HT-29 (cell line): Measurements from ENCODE around the gene KLHL29. TPM values are rescaled to one million over a fixed set of nuclear protein-coding genes. Genes with fewer than 3 reads are reported as not detected.
"Not testable (repeated sequence)": the region's sequence is repeated elsewhere in the genome, so short reads cannot be mapped to it uniquely, and the experiment has no call there.

Experiments
- DNase-seq: peaks from one replicate; pipeline ENCODE4 v3.0.0-alpha.2; 2015; ENCODE audit warnings: low spot score
- total RNA-seq: library from RNA; depleted of rRNA; stranded (reverse); fragments of >200 nt; shearing (Covaris generic); gene quantifications from 2 replicates; pipeline ENCODE4 v1.2.3, GENCODE V29; 2014

KLHL29 gene
- total RNA-seq, 1 experiment from 2014 or later, result 0.18 TPM

DNA sequence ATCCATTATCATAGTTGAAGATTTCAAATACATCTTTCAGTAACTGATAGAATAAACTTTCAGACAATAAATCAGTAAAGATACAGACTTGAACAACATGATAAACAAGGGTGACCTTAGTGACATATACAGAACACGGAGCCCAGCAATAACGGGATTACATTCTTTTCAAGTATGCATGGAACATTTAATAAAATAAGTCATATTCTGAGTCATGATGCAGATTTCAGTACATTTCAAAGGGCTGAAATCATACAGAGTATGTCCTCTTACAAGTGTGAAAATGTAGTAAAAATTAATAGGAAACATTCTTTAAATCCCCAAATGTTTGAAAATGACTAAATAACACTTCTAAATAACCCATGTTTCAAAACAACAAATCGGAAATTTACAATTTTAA, 17.2 kb upstream of the KLHL29 start:
- no peak for DNase-seq

DNA sequence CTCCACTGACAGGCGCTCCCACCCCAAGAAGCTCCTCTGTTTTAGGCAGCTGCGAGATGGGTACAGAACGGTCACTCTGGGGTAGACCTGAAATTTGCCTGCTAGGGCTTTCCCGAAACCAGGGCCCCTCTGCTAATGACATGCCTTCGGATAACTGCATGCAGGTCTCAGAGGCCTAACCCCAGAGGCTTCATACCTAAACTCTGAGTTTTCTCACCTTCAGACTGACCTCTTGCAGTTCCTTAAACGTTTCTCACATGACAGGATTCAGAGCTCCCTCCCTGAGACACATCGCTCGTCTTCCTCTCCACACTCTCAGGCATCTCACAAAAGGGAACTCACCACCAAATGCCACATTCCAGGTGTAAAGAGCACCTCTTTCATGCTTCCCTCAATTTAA, 11.3 kb upstream of the KLHL29 start:
- no peak for DNase-seq

DNA sequence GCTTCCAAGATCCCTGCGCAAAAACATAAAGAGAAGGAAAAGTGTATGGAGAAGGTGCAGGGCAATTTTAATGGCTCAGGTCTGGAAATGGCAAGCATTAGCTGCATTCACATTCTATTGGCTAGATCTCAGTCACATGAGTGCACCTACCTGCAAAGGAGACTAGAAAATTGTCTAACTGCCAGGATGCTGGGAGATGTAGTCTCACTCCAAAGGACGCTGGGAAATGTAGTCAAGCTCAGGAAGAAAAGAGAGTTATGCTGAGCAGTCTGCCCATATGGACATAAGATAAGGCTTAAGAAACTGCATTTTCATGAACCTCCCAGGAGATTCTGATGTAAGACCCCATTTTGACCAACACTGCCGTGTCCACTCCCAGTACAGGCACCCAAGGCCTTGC, 9.5 kb upstream of the KLHL29 start:
- peak; percentile 39 for DNase-seq

DNA sequence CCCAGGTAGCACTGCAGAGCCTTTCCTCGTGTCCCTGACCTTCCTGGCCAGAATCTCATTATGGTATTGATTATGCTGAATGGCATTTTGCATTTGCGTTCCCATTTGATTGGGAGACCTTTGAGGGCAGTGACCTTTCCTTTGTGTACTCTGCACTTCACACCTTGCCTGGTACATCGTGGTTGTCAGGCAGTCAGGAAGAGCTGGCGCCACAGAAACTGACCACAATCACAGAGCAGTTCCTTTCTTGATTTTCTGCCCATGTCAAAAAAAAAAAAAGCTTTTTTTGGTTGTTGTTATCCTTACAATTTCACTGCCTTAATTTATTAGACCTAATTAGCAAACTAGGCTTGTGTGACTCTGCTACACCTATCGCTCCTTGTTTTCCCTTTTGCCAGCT, 8.9 kb upstream of the KLHL29 start:
- DNase-seq, result no peak

DNA sequence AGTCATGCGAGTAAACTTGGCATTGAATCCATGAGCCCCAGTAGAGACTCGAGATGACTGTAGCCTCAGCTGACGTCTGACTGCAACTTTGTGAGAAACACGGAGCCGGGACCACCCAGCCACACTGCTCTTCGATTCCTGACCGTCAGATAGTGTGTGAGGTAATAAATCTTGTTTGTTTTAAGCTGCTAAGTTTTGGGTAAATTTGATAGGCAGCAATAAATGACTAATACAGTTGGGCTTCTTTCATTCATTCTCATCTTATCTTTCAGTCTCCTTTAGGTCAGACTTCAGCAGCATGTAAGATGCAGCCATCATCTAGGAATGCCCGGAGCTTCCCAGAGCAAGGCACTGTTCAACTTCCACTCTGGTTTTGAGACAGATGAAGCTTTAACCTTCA, 8.0 kb upstream of the KLHL29 start:
- no peak for DNase-seq

DNA sequence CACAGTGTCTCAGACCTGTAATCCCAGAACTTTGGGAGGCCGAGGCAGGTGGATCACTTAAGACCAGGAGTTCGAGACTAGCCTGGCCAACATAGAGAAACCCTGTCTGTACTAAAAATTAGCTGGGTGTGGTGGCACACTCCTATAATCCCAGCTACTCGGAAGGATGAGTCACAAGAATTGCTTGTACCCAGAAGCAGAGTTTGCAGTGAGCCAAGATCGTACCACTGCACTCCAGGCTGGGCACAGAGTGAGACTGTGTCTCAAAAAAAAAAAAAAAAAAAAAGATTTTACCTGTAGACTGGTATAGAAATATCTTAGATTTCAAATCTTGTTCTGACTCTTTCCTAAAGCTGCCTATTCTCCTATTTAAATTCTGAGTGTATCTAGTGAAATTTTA, 7.2 kb upstream of the KLHL29 start:
- no peak for DNase-seq

DNA sequence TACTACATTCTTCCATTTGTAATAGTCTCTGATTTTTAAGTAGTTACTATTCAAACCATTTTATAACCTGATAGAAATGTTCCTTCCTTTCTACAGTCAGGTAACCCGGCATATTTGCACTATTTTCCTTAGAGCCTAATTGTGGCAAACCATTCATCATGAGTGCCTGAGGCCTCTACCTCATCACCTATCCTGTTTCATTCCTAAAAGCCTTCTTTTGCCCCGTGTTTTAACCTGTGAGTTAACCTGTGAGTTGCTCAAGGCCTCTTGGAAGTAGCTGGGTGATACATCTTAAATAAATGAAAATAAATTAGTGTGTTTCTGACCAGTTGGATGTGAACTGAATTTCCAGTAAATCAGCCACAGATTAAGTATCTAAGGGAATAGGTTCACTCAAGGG, 6.5 kb upstream of the KLHL29 start:
- DNase-seq, result no peak

DNA sequence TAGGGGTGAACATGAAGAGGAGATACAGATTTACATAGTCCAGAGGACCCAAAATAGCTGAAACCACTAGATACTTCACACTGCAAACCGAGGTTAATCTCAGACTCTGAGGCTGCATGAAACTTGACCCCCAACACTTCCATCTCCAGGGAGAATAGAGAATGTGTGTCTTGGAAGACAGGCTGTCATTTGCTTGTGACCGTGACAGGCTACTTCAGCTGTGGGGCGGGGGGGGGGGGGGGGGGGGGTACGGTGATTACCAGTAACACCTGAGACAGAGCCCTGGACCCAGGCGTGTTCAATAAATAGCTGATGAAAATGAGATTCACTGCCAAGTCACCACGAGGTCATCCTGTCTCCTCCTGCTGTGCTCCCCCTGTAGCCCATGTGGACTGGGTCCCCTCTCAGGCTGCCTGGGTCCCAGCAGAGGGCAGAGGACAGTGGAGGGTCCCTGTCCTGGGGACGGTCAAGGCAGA, 5.7 kb upstream of the KLHL29 start:
- DNase-seq, result no peak

DNA sequence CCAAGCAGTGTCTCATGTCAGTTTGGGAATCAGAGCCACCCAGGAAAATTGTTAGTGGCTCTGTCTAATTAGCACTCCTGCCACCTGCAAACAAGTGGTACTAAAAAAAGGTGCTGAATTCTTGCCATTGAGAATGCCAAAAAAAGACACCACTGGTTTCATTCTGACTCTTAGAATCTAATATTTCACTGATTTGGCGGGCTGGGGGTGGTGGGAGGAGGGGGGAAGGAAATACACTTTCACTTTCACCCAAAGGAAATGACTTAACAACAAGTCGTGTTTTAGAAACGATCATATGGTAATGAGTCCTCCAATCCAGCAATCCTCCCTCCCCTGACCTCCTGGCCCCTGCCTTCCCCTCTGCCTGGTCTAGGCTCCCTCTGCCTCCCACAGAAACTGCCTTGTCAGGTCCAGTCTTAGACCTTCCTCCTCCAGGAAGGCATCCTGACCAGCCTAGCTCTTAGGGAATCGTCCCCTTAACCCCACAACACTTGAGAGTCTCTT, 4.4 kb upstream of the KLHL29 start:
- peak; percentile 31 for DNase-seq

DNA sequence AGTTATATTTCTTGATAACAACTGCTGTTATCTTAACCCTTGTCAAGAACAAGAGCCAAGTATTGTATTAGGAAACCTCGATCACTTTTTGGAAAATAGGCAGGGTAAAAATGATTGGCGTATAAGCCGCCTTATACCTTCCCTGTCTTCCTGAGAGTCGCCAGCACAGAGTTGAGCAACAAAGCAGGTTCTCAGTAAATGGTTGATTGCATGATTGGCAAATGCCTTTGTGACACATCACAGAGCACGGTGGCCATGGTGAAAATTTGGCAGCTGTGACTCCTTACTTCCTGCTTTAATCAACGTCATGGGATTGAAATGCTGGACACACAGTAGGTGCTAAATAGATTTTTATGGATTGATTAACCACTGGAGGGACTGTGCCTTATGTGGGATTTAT, 3.9 kb upstream of the KLHL29 start:
- DNase-seq, result peak; percentile 82

DNA sequence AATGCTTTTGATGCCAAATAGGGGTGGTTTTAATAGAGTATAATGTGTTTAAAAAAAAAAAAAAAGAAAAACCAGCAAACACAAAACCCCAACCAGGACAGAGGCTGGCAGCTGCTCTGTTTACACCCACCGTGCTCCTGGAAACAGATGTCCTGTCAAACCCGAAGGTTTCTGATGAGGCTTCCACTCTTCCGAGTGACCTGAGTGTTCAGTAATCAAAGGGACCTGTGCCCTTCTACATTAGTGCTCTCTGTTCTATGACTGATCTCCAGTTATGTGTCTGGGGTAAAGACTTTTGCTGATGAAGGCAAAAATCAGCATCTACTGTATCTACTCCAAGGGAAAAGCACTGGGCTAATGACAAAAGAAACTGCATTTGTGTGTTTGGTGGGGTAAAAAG, 3.5 kb upstream of the KLHL29 start:
- DNase-seq, result no peak

DNA sequence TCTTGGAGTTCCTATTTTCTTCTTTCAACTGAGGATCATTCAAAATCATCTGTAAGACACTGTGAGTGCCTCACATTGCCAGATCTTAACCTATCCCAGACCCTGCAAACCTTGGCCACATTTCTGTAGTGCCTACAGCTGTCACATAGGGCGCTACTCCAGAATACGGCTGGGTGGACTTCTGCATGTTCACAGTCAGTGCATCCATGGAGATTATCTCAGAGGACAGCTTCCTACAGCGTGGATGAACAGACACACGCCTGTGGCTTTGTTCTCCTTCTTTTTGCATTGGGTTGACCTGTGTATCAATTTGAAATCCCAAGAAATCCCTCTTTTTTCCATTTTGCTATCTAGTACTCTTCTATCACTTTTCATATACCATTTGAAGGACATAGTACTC, 1.9 kb upstream of the KLHL29 start:
- no peak for DNase-seq

DNA sequence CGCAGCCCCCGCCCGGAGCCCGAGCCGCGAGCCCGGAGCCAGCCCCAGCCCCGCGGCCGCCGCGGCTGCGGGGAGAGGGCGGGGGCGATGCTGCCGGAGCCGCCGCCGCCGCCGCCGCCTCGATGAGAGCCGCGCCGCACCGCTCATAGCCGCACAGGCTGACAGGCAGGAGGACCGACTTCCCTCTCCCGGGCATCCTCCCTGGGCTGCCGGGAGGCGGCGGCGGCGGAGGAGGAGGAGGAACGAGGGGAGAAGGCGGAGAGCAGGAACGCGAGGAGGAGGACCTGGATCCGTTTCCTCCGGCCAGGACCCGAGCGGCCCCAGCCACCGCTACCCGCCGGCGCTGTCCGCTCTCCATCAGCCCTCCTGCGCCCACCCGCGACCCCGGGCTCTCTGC, 370 bp downstream of the KLHL29 start:
- DNase-seq, result no peak

DNA sequence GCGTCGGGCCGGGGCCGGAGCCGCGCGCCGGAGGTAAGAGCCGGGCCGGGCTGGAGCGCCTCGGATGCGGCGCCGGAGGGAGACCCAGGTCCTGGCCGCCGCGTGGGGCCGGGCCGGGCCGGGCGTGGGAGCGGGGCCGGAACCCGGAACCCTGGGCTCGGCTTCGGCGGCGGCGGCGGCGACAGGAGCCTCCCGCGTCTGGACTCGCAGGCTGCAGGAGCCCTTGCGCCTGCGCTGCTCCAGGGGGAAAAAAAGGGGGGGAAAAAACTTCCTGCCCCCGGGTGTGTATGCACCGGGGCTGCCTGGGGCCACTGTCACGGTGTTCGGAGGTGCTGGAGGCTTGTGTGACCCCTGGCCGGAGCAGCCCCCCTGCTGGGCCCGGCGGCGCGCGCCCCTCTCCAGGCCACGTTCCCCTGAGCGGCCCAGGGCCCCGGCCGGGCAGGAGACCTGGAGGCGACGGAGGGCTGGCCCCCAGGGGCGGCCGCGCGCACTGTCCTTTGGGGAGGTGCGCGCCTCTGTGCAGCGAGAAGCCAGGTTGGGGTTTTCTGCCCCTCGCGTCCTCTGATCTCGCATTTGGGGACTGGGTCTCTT, 864 bp downstream of the KLHL29 start:
- no peak for DNase-seq

DNA sequence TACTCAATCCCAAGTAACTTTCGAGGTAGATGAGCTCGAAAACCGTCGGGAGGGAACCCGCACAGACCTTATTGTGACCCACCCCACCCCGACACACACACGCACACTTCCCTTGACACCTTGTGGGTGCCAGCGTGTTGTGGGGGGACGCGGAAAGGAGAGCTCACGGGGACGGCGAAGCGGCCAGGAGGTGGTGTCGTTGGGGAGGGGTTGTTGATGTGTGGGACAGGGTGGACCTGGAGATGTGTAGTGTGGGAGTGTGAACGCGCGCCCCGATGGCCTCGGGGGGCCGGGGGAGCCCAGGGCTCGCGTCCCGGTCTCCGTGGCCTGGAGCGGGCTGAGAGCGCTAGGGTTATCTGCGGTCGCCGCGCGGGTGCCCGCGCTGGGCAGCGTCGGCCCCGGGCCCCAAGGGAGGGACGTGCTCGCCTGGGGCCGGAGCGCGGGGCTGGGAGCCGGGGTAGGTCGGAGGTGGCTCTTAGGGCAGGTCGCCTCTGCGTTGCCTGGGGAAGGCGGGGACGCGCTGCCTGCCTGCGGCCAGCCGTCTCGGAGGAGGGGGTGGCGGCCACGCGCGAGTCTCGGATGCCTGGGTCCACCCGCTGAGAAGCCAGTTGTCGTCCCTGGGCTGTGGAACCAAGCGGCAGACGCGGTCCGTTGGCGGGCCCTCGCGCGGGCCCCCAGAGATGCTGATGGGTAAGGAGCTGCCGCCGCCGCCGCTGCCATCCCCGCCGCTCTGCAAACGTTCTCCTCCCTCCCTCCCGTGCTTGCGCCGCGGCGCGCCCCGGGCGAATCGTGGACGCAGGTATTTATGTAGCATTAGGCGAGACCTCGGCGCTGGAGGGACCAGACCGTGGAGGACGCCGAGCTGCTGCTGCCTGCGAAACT, 1.6 kb downstream of the KLHL29 start:
- DNase-seq, result no peak

DNA sequence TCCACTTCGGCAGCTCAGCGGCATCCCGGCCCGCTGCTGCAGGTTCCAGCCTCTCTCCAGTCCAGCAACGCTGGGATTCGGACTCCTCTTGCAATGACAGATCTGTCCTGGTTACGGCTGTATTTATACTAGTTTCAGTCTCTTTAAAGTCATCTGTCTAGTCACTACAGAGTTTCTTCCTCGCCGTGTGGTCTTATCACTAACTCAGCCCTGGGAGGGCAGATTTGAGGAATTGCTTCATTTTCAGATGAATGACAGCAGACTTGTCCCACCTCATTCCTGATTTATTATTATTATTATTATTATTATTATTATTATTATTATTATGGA, 2.2 kb downstream of the KLHL29 start:
- no peak for DNase-seq

DNA sequence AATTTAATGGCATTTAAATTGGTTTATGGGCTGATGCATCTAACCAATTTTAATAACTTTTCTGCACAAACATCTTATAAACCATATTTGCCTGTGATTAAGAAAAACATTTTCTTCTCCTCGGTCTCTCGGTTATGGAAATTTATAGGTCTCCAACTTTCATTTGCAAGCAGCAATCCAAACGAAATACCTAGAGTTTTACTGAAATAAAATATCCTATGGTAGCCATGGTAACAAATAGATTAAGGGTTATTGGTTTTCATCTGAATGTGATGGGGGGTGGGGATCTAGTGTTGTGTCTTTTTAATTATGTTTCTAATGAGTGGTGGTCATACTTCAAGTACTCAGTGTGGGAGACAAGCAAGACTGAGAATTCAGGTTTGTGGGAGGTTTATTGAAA, 2.9 kb downstream of the KLHL29 start:
- no peak for DNase-seq

DNA sequence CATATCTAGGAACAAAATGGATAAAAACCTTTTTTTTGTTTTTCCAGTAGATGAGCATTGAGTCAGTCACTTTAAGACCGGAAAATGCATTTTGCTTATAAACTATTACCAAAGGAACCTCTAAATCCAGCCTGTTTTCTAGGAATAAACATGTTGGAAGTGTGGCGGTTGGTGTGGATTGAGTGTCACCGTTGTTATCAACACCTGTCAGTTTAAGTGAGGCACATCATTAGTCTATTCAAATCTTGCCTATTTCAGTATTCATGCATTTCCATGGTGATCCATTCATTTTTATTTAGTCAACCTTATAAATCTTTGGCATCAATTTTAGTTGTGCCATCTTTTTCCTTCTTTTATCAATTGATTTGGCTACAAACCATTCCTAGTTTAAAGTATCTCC, 3.3 kb downstream of the KLHL29 start:
- no peak for DNase-seq

DNA sequence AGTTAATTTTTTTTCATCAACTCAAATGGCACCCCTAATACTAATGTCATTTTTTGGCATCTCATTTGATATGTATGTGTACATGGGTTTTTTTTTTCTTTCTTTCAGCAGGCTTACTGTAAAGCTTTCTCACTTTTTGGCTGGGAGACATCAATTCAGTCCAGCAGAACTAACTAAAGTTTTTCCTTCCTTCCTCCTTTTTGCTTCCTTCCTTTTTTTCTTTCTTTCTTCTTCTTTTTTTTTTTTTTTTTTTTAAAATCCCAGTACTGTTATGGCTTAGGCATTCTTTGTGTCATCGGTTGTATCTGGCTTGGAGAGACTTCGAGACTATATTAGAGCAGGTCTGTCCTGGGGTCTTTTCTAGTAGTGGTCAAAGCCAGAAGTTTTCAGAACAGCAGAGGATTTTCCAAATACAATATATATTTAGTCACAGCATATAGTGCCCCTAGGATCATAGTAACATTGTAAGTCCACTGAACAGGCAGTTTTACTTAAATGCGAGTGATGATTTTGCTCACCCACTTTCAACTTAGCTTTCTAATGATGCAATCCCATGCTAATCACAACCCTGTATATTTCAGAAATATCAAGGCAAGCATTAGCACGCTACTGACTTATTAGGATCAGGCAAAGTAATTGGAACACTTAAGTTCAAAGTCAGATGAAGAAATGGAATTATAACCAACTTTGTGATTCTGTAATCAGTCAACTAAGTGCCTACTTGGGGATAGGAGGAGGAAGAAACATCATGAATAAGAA, 4.0 kb downstream of the KLHL29 start:
- DNase-seq, result no peak

DNA sequence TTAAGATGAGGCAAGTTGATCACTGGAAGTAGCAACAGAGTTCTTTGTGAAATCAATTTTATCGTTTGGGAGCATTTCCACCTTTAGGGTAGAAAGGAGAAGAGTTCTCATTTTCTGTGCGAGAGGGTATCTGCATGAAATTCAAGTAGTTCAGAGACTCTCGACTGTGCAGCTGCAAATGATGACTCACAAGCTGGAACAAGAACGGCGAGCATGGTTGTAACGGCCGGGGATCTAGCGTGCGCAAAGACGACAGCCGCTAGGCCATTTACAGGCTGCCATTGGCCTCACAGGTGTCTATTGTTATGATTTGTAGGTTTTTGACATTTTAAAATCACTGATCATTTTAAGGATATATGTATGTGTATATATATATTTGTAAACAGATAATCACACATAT, 5.2 kb downstream of the KLHL29 start:
- no peak for DNase-seq

DNA sequence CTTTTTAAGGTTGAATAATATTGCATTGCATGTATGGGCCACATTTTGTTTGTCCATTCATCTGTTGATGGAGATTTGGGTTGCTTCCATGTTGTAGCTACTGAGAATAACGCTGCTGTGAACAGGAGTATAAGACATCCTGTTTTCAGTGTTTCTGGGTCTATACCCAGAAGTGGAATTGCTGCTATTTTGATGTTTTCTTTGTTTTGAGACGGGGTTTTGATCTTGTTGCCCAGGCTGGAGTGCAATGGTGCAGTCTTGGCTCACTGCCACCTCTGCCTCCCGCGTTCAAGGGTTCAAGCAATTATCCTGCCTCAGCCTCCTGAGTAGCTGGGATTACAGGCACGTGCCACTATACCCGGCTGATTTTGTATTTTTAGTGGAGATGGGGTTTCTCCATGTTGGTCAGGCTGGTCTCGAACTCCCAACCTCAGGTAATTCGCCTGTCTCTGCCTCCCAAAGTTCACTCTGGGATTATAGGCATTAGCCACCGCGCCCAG, 6.3 kb downstream of the KLHL29 start:
- not testable (repeated sequence) for DNase-seq

DNA sequence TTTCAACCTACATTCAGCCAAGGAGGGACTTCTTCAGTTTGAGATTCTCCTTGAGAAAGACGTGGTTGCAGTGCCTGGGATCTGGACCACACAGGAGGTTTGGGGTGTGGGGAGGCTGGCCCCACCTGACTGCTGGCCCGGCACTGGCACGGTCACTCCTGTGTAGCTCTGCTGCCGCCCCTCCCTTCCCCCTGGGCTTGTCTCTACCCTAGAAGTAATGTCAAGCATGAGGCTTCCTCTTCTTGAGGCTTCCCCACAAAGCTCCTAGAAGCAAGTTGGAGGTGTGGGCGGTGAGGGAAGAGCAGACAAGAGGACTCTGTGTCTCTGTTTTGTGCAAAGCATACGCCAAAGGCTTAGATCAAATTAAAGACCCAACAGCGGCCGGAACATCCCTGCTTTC, 8.7 kb downstream of the KLHL29 start:
- no peak for DNase-seq
